Measurements from ENCODE around the gene RBFOX1.

GRCh38 chr16:7338826-7339225, 6.2 kb downstream of the RBFOX1 start:
- TF ChIP-seq POLR2A (IDR thresholded peaks at IDR 0.05) (no peak), CTCF (IDR thresholded peaks at IDR 0.05) (no peak)
